Measurements from ENCODE around the gene NAV3. TPM values are rescaled to one million over a fixed set of nuclear protein-coding genes. Genes with fewer than 3 reads are reported as not detected.

NAV3 gene
- total and polyA plus RNA-seq, 2 of the 4 experiments (the other 2 are of a cell fraction): 25.5 to 106 TPM

DNA sequence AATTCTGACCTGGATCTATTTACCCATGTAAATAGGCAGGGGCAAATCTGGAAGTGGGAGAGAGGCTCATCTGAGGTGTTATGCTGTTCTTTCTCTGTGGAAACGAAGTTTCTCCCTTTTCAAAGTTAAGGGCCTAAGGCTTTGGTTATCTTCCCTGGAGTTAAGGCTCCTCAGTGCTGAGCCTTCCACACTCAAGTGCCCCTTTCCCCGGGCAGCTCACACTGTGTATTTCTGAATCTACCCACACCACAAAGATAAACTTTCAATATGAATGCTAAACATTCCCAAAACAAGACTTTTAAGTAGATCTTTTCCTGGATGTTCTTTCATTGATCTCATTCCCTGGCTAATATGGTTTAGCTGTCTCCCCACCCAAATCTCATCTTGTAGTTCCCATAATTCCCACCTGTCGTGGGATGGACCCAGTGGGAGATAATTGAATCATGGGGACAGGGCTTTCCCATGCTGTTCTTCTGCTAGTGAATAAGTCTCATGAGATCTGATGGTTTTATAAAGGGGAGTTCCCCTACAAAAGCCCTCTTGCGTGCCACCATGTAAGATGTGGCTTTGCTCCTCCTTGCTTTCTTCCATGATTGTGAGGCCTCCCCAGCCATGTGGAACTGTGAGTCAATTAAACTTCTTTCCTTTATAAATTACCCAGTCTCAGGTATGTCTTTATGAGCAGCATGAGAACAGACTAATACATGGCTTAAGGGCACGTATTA is 251.1 kb downstream of the NAV3 start (continued):
- no peak for TF ChIP-seq POLR2A (IDR thresholded peaks at IDR 0.05; ENCODE audit: low read depth, low read length)

DNA sequence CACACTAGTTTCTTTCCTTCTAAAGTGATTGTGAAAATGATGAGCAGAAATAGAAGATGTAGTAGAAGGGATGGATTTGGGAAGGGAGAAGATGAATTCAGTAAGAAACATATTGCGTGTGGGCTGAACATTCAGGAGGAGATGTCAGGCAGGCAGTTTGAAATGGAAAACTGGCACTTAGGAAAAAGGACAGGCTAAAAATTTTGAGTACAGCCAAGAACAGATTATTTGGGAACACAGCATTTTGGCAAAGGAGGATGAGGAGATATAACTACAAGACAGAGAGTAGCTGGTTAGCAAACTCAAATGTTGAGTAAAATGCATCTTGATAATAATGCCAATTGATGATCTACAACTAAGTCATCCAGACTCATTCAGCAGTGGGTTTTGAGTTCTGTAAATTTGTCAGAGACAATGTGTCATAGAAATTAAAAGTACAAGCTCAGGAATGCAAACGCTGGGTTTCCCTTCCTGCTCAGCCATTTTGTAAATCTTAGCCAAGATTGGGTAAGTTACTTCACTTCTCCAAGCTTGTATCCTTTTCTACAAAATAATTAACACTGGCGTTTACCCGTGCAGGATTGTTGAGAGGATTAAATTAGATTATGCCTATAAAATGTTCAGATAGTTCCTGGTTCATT is 255.0 kb downstream of the NAV3 start:
- no peaks in the 10 kb centered on the region for H3K9me3 ChIP-seq (ENCODE audit: control insufficient read depth, insufficient read depth, low read length)
- dilution Hi-C loops (cut with HindIII; ENCODE audit: low sequenced_read_pairs, unreplicated experiment): no loop called here
- H3K18ac ChIP-seq (ENCODE audit: low read depth, low read length): peak overlapping the region; percentile 33; the same call in 1 of the 2 replicates
- H4K8ac ChIP-seq (ENCODE audit: low read depth in 2 of 2, low read length in 2 of 2): no peak overlapping the region
- H2AK5ac ChIP-seq (ENCODE audit: low read depth, low read length): no peak overlapping the region
- no peak overlapping the region for H3K14ac ChIP-seq (replicated peaks; ENCODE audit: low read depth, low read length)
- no peak overlapping the region for H2BK120ac ChIP-seq (ENCODE audit: low read depth, low read length)
- no peak overlapping the region for H4K91ac ChIP-seq (ENCODE audit: insufficient read depth, low read depth, low read length)
- intact Hi-C loops (cut with micrococcal nuclease): no loop called here
- peak; percentile 74 for DNase-seq
- no peak for TF ChIP-seq CHD1 (IDR thresholded peaks at IDR 0.05; ENCODE audit: low read depth, low read length)
- peak; percentile 70 for TF ChIP-seq CEBPB (IDR thresholded peaks at IDR 0.05; ENCODE audit: low read depth, low read length)
- no peaks in the 10 kb centered on the region for H3K36me3 ChIP-seq (ENCODE audit: control insufficient read depth, insufficient read depth, low read length)
- H2BK5ac ChIP-seq (ENCODE audit: low read depth, low read length, poor library complexity, severe bottlenecking): peak overlapping the region; percentile 34
- no peak overlapping the region for H3K56ac ChIP-seq (ENCODE audit: extremely low read depth, insufficient read depth, low read length)
- no peak overlapping the region for H3K4me3 ChIP-seq (ENCODE audit: insufficient read depth, low read depth, low read length)
- 100% methylated on average over 1 of the region's 4 CpGs for WGBS, 2 experiments (ENCODE audit: extremely low coverage in 2 of 2, insufficient read length in 1 of 2)
- ATAC-seq (ENCODE audit: low read depth): peak; percentile 21
- H3K23ac ChIP-seq (ENCODE audit: low read depth, low read length): no peak overlapping the region
- ChIA-PET POLR2A (ENCODE audit: unreplicated experiment) (no interaction called here), CTCF (no interaction called here)
- H4K5ac ChIP-seq (ENCODE audit: low read depth, low read length): no peak overlapping the region
- no peak overlapping the region; the same call in 1 of the 2 replicates for H3K4ac ChIP-seq (ENCODE audit: low read depth, low read length)
- peak overlapping the region; percentile 46; the same call in 1 of the 2 replicates for H3K4me2 ChIP-seq (ENCODE audit: low read depth, low read length)
- H3K27ac ChIP-seq (ENCODE audit: insufficient read depth, low read length): no peak overlapping the region
- no peak overlapping the region for H2BK20ac ChIP-seq (ENCODE audit: low read depth, low read length)
- H4K20me1 ChIP-seq (ENCODE audit: insufficient read depth, low read length): no peaks in the 10 kb centered on the region
- no peaks in the 10 kb centered on the region for H3K27me3 ChIP-seq (ENCODE audit: control insufficient read depth, insufficient read depth, low read length)
- no peak overlapping the region for H3K9ac ChIP-seq (ENCODE audit: low read depth, low read length)
- peaks cover 9 to 37% of the 10 kb centered on the region in 2 experiments; a peak in 3 of 4 replicates for H3K79me1 ChIP-seq (ENCODE audit: low read depth in 1 of 2, low read length in 2 of 2)
- peaks cover 2% of the 10 kb centered on the region; the same call in 1 of the 2 replicates for H3K4me1 ChIP-seq (ENCODE audit: control insufficient read depth, insufficient read depth, low read length)
- BruUV-seq (replicated peaks): no TSS peak
- H3K9me1 ChIP-seq (ENCODE audit: insufficient read depth, low read length): peaks cover 7% of the 10 kb centered on the region
- in situ Hi-C loops (cut with MboI; ENCODE audit: low sequenced_read_pairs): no loop called here
- H2AFZ ChIP-seq (replicated peaks; ENCODE audit: low read length, poor library complexity): no peak overlapping the region
- H2BK15ac ChIP-seq (ENCODE audit: low read depth, low read length): no peak overlapping the region
- no peak overlapping the region for H2AK9ac ChIP-seq (replicated peaks; ENCODE audit: low read depth, low read length, poor library complexity)

Measured in IMR-90 (cell line).